Activated CD8-positive, alpha-beta memory T cell treated with anti-CD3 and anti-CD28 coated beads, Interleukin-2, amount 50 U/mL, for 24 hours (primary cell): ENCODE measurements around the gene MCMBP.
"Not testable (repeated sequence)": the region's sequence is repeated elsewhere in the genome, so short reads cannot be mapped to it uniquely, and the experiment has no call there.

Experiments
- DNase-seq: peaks from one replicate; pipeline ENCODE4 v3.0.0-alpha.2; 2020; ENCODE audit errors: extremely low read depth

Gene MCMBP

GRCh38 chr10:119830851-119831250 lies 41.8 kb downstream of the MCMBP start:
- no peak for DNase-seq

GRCh38 chr10:119829429-119829828 lies 43.2 kb downstream of the MCMBP start:
- DNase-seq: no peak

DNA sequence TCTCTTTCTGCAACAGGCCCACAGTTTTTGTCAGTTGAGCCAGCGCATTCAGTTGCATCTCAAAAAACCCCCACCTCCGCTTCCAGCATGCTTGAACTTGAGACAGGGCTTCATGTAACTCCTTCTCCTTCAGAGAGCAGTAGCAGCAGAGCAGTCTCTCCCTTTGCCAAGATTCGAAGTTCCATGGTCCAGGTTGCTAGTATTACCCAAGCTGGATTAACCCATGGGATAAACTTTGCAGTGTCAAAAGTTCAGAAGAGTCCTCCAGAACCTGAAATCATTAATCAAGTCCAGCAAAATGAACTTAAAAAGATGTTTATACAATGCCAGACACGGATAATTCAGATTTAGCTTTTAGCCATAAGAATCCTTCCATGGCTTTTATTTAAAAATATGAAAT lies 45.2 kb downstream of the MCMBP start:
- DNase-seq: no peak

DNA sequence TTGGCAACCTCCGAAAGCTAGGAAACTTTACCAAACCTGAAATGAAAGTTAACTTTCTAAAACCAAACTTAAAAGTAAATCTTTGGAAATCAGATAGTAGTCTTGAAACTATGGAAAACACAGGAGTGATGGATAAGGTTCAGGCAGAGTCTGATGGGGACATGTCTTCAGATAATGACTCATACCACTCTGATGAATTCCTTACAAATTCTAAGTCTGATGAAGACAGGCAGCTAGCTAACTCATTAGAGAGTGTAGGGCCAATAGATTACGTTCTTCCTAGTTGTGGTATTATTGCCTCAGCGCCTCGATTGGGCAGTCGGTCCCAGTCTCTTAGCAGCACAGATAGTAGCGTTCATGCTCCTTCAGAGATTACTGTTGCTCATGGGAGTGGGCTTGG lies 45.9 kb downstream of the MCMBP start:
- DNase-seq: no peak

DNA sequence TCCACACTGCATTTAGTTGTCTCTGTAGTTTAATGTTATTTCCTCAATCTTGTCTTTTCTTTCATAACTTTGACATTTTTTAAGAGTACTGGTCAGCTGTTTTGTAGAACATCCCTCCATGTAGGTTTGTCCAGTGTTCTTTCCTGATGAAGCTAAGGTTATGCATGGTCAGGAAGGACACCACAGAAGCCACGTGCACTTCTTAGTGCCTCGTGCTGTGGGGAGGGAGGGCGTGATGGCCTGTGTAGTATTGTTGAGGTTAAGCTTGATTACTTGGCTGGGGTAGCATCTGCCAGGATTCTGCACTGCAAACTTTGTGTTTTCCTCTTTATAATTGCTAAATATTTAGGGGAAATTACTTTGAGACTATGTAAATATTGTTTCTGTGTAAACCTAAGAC lies 48.3 kb downstream of the MCMBP start:
- no peak for DNase-seq

DNA sequence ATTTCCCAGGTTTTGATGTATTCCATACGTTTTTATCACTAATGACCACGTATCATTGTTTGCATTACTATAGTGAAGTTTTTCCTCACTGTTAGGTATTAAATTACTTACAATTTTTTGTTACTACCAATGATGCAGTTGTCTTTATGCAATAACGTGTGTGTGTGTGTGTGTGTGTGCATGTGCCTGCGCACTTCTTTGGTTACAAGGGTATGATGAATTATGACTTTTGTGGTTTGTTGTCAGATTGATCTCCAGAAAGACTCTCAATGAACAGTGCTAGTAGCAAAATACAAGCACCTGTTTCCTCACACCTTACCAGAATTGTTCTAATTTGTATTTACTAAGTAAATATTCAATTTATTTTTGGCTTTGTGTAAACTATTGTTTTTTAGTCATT lies 51.5 kb downstream of the MCMBP start:
- DNase-seq: no peak

DNA sequence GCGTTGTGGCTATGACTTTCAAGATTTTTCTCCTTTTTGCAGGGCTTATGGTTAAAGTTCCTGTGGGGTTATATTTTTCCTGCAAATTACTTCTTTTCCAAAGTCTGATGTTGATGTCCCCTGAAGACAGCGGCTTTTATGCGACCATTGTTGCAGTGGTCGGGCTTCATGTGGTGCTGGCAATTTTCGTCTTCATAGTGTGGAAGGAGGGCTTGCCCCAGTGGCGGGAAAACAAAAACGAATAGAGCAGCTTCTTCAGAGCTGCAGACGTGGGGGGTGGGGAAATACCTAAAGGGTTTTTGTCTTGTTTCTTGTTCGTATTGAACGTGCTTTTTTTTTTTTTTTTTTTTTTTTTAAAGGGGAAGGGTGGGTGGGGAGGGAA lies 53.8 kb downstream of the MCMBP start:
- DNase-seq: no peak

DNA sequence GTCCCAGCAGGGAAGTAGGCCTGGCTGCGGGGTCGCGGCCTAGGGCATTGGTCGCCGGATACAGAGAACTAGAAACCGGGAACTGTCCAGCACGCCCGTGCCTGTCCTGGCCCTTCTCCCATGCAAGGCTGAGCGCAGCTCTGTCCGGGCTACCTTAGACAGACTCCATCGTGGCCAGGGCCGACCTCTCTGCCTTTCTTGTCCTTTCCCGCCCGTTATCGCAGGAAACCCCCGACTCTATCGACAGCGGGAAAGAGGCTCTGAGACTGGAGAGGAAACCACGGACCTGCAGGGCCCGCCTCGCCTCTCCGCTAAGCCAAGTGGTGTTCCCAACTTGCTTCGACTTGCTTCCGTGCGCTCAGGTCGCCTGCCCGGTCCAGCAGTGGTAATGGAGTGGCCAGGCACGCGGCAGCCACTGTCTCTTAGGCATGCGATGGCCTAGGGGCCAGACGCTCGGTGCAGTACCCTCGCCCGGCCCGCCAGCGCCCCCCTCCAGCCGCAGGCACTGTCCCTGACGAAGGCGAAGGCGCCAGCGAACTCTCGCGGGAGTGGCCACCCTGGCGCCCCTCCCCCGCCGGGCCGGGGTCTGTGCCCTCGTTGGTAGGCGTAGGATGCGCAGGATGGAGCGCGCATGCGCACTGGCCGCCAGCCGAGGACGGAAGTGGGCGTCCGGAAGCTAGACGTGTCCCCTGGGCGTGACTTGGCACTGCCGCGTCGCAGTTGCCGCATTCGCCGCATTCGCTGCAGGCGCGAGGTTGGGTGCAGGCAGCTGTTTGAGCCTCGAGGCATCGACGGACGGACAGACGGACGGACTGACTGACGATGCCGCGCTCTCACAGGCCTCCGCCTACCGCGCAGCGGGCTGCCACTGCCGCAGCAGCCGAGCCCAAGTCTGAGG lies 54.4 kb downstream of the MCMBP start:
- DNase-seq: no peak

- no peak for DNase-seq
Measured at GRCh38 chr10:119815671-119816070, 57.0 kb downstream of the MCMBP start.

GRCh38 chr10:119812684-119813083 lies 60.0 kb downstream of the MCMBP start:
- no peak for DNase-seq

- DNase-seq: no peak
Measured at GRCh38 chr10:119811122-119811521, 61.5 kb downstream of the MCMBP start.

- no peak for DNase-seq
Measured at GRCh38 chr10:119807960-119808697, 64.5 kb downstream of the MCMBP start.

- DNase-seq: no peak
Measured at GRCh38 chr10:119806334-119807130, 66.1 kb downstream of the MCMBP start.

- DNase-seq: no peak
Measured at GRCh38 chr10:119805702-119806230, 66.9 kb downstream of the MCMBP start.

GRCh38 chr10:119803264-119803663 lies 69.4 kb downstream of the MCMBP start:
- DNase-seq: no peak

DNA sequence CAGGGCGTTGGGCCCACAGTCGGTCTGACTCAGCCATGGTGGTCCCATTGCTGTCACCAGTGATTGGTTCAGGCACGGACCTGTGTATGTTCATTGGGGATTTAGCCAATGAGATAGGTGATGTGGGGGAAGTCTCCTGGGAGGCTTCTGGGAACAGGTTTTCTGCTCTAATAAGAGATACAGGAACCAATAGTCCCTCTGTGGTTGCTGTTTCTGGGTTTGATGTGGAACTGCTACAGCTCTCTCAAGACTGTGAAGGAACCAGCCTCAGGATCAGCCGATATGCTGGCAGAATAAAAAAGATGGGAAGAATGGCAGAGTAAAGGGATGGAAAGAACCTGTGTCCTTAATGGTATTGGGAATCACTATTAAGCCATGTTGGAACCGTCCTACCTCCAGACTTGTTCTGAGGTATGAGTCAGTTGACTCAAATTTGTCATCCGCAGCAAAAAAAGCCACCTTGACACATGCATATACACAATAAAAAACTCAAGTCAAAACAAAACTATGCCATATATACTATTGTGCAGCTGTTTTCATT lies 70.6 kb downstream of the MCMBP start:
- DNase-seq: no peak

GRCh38 chr10:119801176-119801575 lies 71.5 kb downstream of the MCMBP start:
- no peak for DNase-seq

GRCh38 chr10:119796039-119796438 lies 76.6 kb downstream of the MCMBP start:
- DNase-seq: no peak

GRCh38 chr10:119795101-119795500 lies 77.5 kb downstream of the MCMBP start:
- not testable (repeated sequence) for DNase-seq

GRCh38 chr10:119786117-119786769 lies 86.4 kb downstream of the MCMBP start:
- no peak for DNase-seq
